Body of pancreas (tissue), 4 donors: ENCODE measurements around the gene LATS2. TPM values are rescaled to one million over a fixed set of nuclear protein-coding genes. Genes with fewer than 3 reads are reported as not detected.
A peak's percentile ranks its signal among the peaks of the same experiment; 100 is the strongest.

Source experiments
- ATAC-seq: fragments of 150-250 bp; one replicate; pipeline ENCODE4 v1.9.1; 2016
- DNase-seq, 4 donors: peaks; one replicate each; pipeline ENCODE4 v3.0.0-alpha.2; 2019
- H3K27ac ChIP-seq, 4 donors: fragments of 200-600 bp; sonication (generic); 1 replicate in 3 of 4; 2 replicates in 1 of 4; pipeline versions ENCODE4 v1.5.1 to v1.6.1; 2016 to 2019; ENCODE audit warnings: mild to moderate bottlenecking in 1 of 4, mixed read lengths in 1 of 4, moderate library complexity in 1 of 4
- H3K27me3 ChIP-seq, 2 donors: fragments of 200-600 bp; sonication (generic); one replicate each; pipeline ENCODE4 v1.6.0; 2016; ENCODE audit warnings: mild to moderate bottlenecking in 1 of 2
- H3K36me3 ChIP-seq, 2 donors: fragments of 200-600 bp; sonication (generic); replicated peaks in 1 of 2; 2 replicates each; pipeline ENCODE4 v1.5.1; 2016; ENCODE audit warnings: low read depth in 2 of 2; ENCODE audit not compliant: insufficient read depth in 1 of 2
- H3K4me1 ChIP-seq: fragments of 200-600 bp; sonication (generic); one replicate; pipeline ENCODE4 v1.6.0; 2016
- H3K4me3 ChIP-seq, 2 donors: fragments of 200-600 bp; sonication (generic); 1 replicate in 1 of 2; 2 replicates in 1 of 2; pipeline ENCODE4 v1.5.1; 2016 to 2019
- H3K9me3 ChIP-seq, 3 donors: fragments of 200-600 bp; sonication (generic); 1 replicate in 2 of 3; 2 replicates in 1 of 3; pipeline ENCODE4 v1.5.1; 2016
- POLR2A ChIP-seq, 3 donors: fragments of 450-650 bp; IDR thresholded peaks; one replicate each; pipeline ENCODE4 v1.6.1; 2016; ENCODE audit warnings: antibody characterized with exemption in 3 of 3, mild to moderate bottlenecking in 2 of 3
- WGBS, 2 donors: methylation state at CpG; one replicate each; pipeline ENCODE4 v1.1.5; 2017; 5-methylcytosine and 5-hydroxymethylcytosine counted together
- intact Hi-C: fragments of 100-400 bp; cut with DNase I; formaldehyde crosslinking; loops from one replicate; pipeline ENCODE4 v1.15.1; 2023
- total RNA-seq, 2 donors: library from RNA; depleted of rRNA; stranded (reverse); fragments of >200 nt; gene quantifications; one replicate each; pipeline ENCODE4 v1.1.0, GENCODE V29; 2016
- TF ChIP-seq, protein P1 (sequence below), 7 experiments: fragments of 450-650 bp in 4 of 7; fragments of 200-600 bp in 3 of 7; sonication (generic) in 3 of 7; IDR thresholded peaks; one replicate each; pipeline ENCODE4 v1.5.1; 2016 to 2019; ENCODE audit warnings: antibody characterized with exemption in 7 of 7

Gene LATS2
- total RNA-seq, 2 donors from 2014 or later = 12.2 to 17.5 TPM

DNA sequence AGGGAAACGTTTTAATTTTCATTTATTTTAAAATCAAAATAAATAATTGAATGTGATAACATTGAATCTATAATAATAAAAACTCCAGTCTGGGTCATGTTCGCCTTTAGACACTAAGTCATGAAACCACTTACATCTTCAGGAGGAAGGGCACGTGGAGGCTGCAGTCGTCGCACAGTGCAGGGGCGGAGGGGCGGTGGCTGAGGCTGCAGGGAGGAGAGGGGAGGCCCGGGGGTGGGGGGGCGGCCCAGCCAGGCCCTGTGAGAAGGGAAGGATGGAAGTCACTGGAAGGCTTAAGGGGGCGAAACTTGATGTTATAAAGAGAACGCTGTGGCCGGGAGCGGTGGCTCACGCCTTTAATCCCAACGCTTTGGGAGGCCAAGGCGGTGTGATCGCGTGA lies 14.9 kb upstream of the LATS2 start:
- Histone ChIP-seq H3K27me3 (no peaks in the 10 kb centered on the region), H3K4me1 (peaks cover 5% of the 10 kb centered on the region), H3K27ac (no peak overlapping the region), H3K36me3 (no peaks in the 10 kb centered on the region), H3K9me3 (no peaks in the 10 kb centered on the region), H3K4me3 (no peak overlapping the region)
- 67 to 78% methylated on average over 15 to 18 of the region's 18 CpGs for WGBS, 2 donors
- intact Hi-C loops = no loop called here
- ATAC-seq (no peak), DNase-seq (no peak)
- TF ChIP-seq, protein P1, sequence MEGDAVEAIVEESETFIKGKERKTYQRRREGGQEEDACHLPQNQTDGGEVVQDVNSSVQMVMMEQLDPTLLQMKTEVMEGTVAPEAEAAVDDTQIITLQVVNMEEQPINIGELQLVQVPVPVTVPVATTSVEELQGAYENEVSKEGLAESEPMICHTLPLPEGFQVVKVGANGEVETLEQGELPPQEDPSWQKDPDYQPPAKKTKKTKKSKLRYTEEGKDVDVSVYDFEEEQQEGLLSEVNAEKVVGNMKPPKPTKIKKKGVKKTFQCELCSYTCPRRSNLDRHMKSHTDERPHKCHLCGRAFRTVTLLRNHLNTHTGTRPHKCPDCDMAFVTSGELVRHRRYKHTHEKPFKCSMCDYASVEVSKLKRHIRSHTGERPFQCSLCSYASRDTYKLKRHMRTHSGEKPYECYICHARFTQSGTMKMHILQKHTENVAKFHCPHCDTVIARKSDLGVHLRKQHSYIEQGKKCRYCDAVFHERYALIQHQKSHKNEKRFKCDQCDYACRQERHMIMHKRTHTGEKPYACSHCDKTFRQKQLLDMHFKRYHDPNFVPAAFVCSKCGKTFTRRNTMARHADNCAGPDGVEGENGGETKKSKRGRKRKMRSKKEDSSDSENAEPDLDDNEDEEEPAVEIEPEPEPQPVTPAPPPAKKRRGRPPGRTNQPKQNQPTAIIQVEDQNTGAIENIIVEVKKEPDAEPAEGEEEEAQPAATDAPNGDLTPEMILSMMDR (IDR thresholded peaks at IDR 0.05) = no peak
- TF ChIP-seq POLR2A (IDR thresholded peaks at IDR 0.05) = no peak

DNA sequence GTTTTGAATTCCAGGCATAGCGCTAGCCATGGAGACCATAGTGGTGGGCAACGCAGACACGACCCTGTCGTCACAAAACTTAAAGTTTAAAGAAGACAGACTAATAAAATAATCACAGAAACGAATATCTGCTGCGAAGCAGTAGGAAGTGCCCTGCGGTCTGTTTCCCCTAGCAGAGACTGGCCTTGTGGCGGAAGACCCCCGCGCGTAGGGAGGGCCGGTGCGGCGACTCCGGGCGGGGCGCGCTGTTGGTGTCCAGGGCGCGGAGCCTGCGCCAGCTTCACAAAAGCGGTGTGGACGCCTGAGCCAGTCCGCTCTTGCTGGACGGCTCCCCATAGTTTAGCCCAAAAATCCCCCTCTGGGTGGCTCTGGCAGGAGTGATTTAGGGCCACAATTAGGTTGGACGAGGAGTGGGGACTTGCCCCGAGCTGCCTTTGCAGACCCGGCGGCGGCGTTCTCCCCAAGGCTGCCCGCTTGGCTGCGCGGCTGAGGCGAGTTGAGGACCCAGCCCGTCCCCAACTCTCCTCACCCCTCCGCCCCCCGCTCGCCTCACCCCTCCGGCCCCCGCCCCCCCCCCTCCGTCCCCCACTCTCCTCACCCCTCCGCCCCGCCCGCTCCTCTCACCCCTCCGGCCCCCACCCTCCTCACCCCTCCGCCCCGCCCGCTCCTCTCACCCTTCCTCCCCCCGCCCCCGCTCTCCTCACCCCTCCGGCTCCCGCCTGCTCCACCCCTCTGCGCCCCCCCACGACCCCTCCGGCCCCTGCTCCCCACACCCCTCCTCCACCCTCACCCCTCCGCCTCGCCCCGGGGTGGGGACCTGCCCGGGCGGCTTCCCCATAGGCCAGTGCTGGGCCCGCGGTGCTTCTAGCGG lies 14.2 kb upstream of the LATS2 start:
- peak; percentile 14 to 38 (median 30) for DNase-seq
- TF ChIP-seq, protein P1 (IDR thresholded peaks at IDR 0.05) = no peak
- peak in 1 of 3 donors; percentile 20 for TF ChIP-seq POLR2A (IDR thresholded peaks at IDR 0.05)
- Histone ChIP-seq H3K36me3 (no peaks in the 10 kb centered on the region), H3K27me3 (no peaks in the 10 kb centered on the region), H3K4me1 (peaks cover 5% of the 10 kb centered on the region), H3K4me3 (no peak overlapping the region), H3K9me3 (no peaks in the 10 kb centered on the region), H3K27ac (no peak overlapping the region)
- no peak for ATAC-seq
- 6 to 12% methylated on average over 18 to 41 of the region's 64 CpGs for WGBS, 2 donors
- intact Hi-C loops = no loop called here

DNA sequence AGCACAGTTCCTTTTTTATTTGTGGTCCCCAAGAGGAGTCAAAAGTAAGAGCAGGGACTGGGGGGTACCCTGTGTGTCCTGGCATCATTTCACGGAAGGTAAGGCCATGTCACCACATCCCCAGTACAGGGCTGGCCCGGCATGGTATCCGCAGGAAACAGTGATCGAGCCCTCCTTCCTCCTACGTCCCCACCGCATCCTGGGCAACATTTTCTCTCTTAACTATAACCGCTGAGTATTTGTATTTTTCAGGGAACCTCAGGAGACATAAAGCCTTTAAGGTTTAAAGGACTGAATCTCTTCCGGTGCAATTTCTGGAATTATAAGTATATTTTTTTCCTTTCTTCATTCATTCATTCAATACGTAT lies 13.6 kb upstream of the LATS2 start:
- H3K36me3 ChIP-seq = no peaks in the 10 kb centered on the region
- peaks cover 5% of the 10 kb centered on the region for H3K4me1 ChIP-seq
- H3K27me3 ChIP-seq = no peaks in the 10 kb centered on the region
- intact Hi-C loops = no loop called here
- WGBS, 2 donors = 46 to 55% methylated on average over 9 of the region's 9 CpGs
- H3K9me3 ChIP-seq = no peaks in the 10 kb centered on the region
- peak; percentile 20 for ATAC-seq
- H3K27ac ChIP-seq = no peak overlapping the region
- peak in 1 of 4 donors; percentile 35 for DNase-seq
- no peak for TF ChIP-seq POLR2A (IDR thresholded peaks at IDR 0.05)
- TF ChIP-seq, protein P1 (IDR thresholded peaks at IDR 0.05) = no peak
- H3K4me3 ChIP-seq = no peak overlapping the region

DNA sequence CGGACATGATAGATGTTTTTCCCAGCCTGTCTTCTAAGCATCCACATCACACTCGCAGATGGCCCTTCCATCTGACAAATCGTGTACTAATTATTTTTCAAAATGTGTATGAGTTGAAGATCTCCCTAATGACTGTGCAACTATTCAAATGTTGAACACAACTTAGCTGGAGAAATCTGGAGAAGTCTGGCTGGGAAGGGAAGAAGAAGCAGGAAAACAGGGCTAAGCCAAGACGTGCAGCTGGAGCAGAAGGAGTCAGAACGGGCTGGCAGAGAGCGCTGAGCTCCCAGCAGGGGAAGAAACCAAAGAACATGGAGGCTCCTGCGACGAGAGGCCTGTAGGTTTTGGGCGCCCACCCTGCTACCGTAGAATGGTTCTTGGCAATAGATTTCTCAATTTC lies 13.2 kb upstream of the LATS2 start:
- 47 to 64% methylated on average over 10 of the region's 10 CpGs for WGBS, 2 donors
- TF ChIP-seq POLR2A (IDR thresholded peaks at IDR 0.05) = no peak
- TF ChIP-seq, protein P1 (IDR thresholded peaks at IDR 0.05) = no peak
- Histone ChIP-seq H3K4me3 (no peak overlapping the region), H3K9me3 (no peaks in the 10 kb centered on the region), H3K36me3 (no peaks in the 10 kb centered on the region), H3K27ac (no peak overlapping the region), H3K27me3 (no peaks in the 10 kb centered on the region), H3K4me1 (peaks cover 5% of the 10 kb centered on the region)
- intact Hi-C loops = no loop called here
- ATAC-seq = no peak
- DNase-seq = no peak

DNA sequence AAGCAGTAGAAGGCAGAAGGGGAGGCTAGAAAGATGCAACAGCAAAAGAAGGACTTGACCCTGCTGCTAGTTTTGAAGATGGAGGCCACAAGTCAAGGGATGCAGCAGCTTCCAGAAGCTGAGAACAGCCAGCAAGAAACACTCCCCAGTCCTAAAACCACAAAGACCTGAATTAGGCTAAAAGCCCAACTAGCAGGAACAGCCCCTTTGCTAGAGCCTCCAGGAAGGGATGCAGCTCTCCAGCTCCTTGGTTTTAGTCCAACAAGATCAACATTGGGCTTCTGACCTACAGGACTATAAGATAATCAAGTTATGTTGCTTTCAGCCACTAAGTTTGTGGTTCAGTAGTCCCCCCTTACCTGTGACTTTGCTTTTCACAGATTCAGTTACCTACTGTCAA lies 10.5 kb upstream of the LATS2 start:
- ATAC-seq (no peak), DNase-seq (no peak)
- Histone ChIP-seq H3K27ac (no peak overlapping the region), H3K27me3 (no peaks in the 10 kb centered on the region), H3K4me3 (no peak overlapping the region), H3K4me1 (peaks cover 5% of the 10 kb centered on the region), H3K9me3 (no peaks in the 10 kb centered on the region), H3K36me3 (no peaks in the 10 kb centered on the region)
- TF ChIP-seq, protein P1 (IDR thresholded peaks at IDR 0.05) = no peak
- no peak for TF ChIP-seq POLR2A (IDR thresholded peaks at IDR 0.05)
- intact Hi-C loops = no loop called here
